ENCODE measurements around the gene PARP9. TPM values are rescaled to one million over a fixed set of nuclear protein-coding genes. Genes with fewer than 3 reads are reported as not detected.

PARP9 gene

GRCh38 chr3:122484985-122485384 lies 79.1 kb downstream of the PARP9 start:
- no peak overlapping the region for H3K18ac ChIP-seq (ENCODE audit: low read length)
- no peak overlapping the region for H4K5ac ChIP-seq (ENCODE audit: low read length)
- DNase-seq, result no peak
- H3K9ac ChIP-seq (ENCODE audit: low read length), result no peak overlapping the region
- peaks cover 15% of the 10 kb centered on the region for H3K79me2 ChIP-seq (ENCODE audit: control insufficient read depth, insufficient read depth, low read length)
- H3K4me3 ChIP-seq (ENCODE audit: low read length), result no peak overlapping the region
- H3K4me2 ChIP-seq (ENCODE audit: low read length), result no peak overlapping the region
- no peak overlapping the region for H2BK120ac ChIP-seq (ENCODE audit: low read depth, low read length)
- H2BK15ac ChIP-seq (replicated peaks; ENCODE audit: low read depth), result no peak overlapping the region
- no peak overlapping the region for H2BK5ac ChIP-seq (ENCODE audit: low read length)
- H3K23ac ChIP-seq (ENCODE audit: low read length), result no peak overlapping the region
- H3K79me1 ChIP-seq (ENCODE audit: low read length), result peaks cover 17% of the 10 kb centered on the region
- no peaks in the 10 kb centered on the region for H3K27me3 ChIP-seq (ENCODE audit: insufficient read depth, low read length, poor library complexity)
- no peak overlapping the region for H3K27ac ChIP-seq (ENCODE audit: low read depth, low read length)
- H3K4ac ChIP-seq (ENCODE audit: low read depth, low read length), result no peak overlapping the region
- no peaks in the 10 kb centered on the region for H3K36me3 ChIP-seq (ENCODE audit: control insufficient read depth, insufficient read depth, low read length)
- H4K8ac ChIP-seq (ENCODE audit: low read depth, low read length), result no peak overlapping the region
- H3K4me1 ChIP-seq (ENCODE audit: control insufficient read depth, low read depth, low read length), result no peaks in the 10 kb centered on the region
- WGBS (ENCODE audit: extremely low coverage, insufficient coverage, low lambda C conversion rate), result no CpG with 5 or more reads among the region's 5 CpGs
- no peak overlapping the region for H3K56ac ChIP-seq (ENCODE audit: low read length)
- H2AK5ac ChIP-seq (ENCODE audit: low read length), result no peak overlapping the region

DNA sequence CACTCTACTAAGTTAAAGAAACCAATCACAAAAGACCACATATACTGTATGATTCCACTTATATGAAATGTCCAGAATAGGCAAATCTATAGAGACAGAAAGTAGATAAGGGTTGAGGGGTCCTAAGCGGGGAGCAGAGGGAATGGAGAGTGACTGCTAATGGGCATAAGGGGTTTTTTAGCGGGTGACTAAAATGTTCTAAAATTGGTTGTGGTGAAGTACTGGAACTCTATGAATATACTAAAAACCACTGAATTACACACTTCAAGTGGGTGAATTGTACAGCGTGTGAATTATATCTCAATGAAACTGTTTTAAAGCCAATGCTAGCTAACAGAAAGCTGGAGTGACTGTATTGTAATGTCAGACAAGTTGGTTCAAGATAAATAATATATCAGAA lies 82.7 kb downstream of the PARP9 start:
- H2AK5ac ChIP-seq (ENCODE audit: low read length), result no peak overlapping the region
- no peak for DNase-seq
- H2BK120ac ChIP-seq (ENCODE audit: low read depth, low read length), result no peak overlapping the region
- no peak overlapping the region for H3K27ac ChIP-seq (ENCODE audit: low read depth, low read length)
- no peak overlapping the region for H3K4me3 ChIP-seq (ENCODE audit: low read length)
- H2BK15ac ChIP-seq (replicated peaks; ENCODE audit: low read depth), result no peak overlapping the region
- no peaks in the 10 kb centered on the region for H3K27me3 ChIP-seq (ENCODE audit: insufficient read depth, low read length, poor library complexity)
- no peak overlapping the region for H4K8ac ChIP-seq (ENCODE audit: low read depth, low read length)
- WGBS (ENCODE audit: extremely low coverage, insufficient coverage, low lambda C conversion rate), result no CpG with 5 or more reads among the region's 3 CpGs
- H3K79me2 ChIP-seq (ENCODE audit: control insufficient read depth, insufficient read depth, low read length), result peaks cover 21% of the 10 kb centered on the region
- peaks cover 16% of the 10 kb centered on the region for H3K79me1 ChIP-seq (ENCODE audit: low read length)
- H3K4me1 ChIP-seq (ENCODE audit: control insufficient read depth, low read depth, low read length), result no peaks in the 10 kb centered on the region
- H4K5ac ChIP-seq (ENCODE audit: low read length), result no peak overlapping the region
- no peak overlapping the region for H2BK5ac ChIP-seq (ENCODE audit: low read length)
- H3K56ac ChIP-seq (ENCODE audit: low read length), result no peak overlapping the region
- no peaks in the 10 kb centered on the region for H3K36me3 ChIP-seq (ENCODE audit: control insufficient read depth, insufficient read depth, low read length)
- no peak overlapping the region for H3K18ac ChIP-seq (ENCODE audit: low read length)
- H3K4me2 ChIP-seq (ENCODE audit: low read length), result no peak overlapping the region
- no peak overlapping the region for H3K23ac ChIP-seq (ENCODE audit: low read length)
- no peak overlapping the region for H3K4ac ChIP-seq (ENCODE audit: low read depth, low read length)
- H3K9ac ChIP-seq (ENCODE audit: low read length), result no peak overlapping the region

Small RNA genes within 50 kb of the gene (small RNA-seq; reads per million reads assigned to genes)
- not detected for gene AC096861.1 (ENCODE audit: insufficient read depth)

All from mesendoderm (in vitro differentiated cells).